BLaER1 (cell line): Measurements from ENCODE around the gene CDCA8.
"Not testable (repeated sequence)": the region's sequence is repeated elsewhere in the genome, so short reads cannot be mapped to it uniquely, and the experiment has no call there.

Experiments
- H3K27ac ChIP-seq: shearing (Covaris generic); formaldehyde crosslinking; 2 replicates; pipeline ENCODE4 v1.8.1; 2022
- H3K27me3 ChIP-seq: shearing (Covaris generic); formaldehyde crosslinking; 2 replicates; pipeline ENCODE4 v1.8.1; 2022
- H3K36me3 ChIP-seq: shearing (Covaris generic); formaldehyde crosslinking; 2 replicates; pipeline ENCODE4 v1.8.1; 2022
- H3K4me1 ChIP-seq: shearing (Covaris generic); formaldehyde crosslinking; 2 replicates; pipeline ENCODE4 v1.8.1; 2022
- H3K4me2 ChIP-seq: shearing (Covaris generic); formaldehyde crosslinking; 2 replicates; pipeline ENCODE4 v1.8.1; 2022
- H3K4me3 ChIP-seq: shearing (Covaris generic); formaldehyde crosslinking; 2 replicates; pipeline ENCODE4 v1.8.1; 2022
- H3K9ac ChIP-seq: shearing (Covaris generic); formaldehyde crosslinking; 2 replicates; pipeline ENCODE4 v1.8.1; 2022
- H3K9me3 ChIP-seq: shearing (Covaris generic); formaldehyde crosslinking; 2 replicates; pipeline ENCODE4 v1.8.1; 2022
- H4K20me1 ChIP-seq: shearing (Covaris generic); formaldehyde crosslinking; 2 replicates; pipeline ENCODE4 v1.8.1; 2022
- Cebpa-rat ChIP-seq: shearing (Covaris generic); IDR thresholded peaks from 2 replicates; pipeline ENCODE4 v1.8.1; 2022

CDCA8 gene

DNA sequence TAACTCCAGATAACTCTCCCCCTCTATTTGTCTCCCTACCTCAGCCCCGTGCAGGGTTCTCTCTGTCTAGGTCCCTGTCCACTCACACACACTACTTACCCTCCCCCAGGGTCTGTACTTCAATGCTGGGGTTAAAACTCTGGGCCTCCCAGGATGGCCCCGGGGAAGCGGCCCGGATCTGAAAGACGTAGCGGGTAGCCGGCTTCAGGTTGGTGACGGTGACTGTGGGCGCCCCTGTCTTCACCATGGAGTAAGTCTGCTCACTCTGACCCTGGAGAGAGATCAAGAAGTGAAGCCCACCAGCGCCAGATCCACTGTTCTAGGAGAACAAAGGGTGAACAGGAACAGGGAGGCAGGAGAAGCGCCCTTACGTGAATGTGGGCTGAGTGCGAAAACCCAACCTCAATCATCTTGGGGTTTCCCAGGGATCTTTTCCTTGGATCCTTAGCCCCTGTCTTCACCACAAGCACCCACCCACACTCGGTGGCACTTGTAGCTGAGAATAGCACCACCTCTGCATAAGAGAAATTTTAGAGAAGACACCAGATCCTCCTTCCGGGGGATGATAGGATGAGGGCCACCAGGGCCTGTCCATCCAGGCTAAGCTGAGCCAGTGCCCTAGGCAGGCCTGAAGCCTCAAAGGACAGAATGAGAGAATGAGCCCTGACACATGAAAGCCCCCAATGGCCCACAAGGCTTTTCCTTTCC, 39.1 kb downstream of the CDCA8 start:
- Histone ChIP-seq H3K27ac (no peak overlapping the region), H3K27me3 (no peaks in the 10 kb centered on the region), H3K9ac (no peak overlapping the region), H3K4me3 (no peak overlapping the region), H4K20me1 (no peaks in the 10 kb centered on the region), H3K4me2 (no peak overlapping the region), H3K4me1 (peaks cover 9% of the 10 kb centered on the region), H3K36me3 (no peaks in the 10 kb centered on the region), H3K9me3 (no peaks in the 10 kb centered on the region)
- no peak for TF ChIP-seq Cebpa-rat

DNA sequence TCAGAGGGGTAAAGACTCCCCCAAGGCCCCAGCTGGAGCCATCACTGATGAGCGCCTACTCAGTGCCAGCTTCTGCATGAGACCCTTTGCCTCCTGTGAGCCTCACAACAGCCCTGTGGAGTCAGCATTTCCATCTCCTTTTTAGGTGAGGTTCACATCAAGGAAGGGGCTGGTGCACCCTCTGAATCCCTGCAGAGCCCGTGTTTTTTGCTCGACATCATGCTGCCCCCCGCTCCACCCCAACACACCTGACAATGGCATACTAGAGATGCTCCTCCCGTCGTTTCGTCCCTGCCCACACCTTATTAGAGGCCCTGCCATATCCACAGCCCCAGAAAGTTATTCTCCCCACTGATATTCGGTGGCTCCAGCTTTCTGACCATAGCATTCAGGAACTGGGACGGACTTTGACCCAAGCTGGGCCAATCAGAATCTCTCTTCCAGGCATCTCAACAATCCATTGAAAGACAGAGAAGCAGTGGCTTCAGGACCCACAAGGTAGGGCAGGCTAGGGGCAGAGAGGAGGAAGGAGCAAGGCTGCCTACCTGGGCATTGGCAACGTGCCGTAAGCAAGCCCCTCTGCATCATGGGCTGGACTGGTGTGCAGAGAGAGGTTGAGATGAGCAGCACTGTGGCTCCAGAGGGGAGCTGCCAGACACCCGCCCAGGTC, 39.9 kb downstream of the CDCA8 start:
- no peak for TF ChIP-seq Cebpa-rat

DNA sequence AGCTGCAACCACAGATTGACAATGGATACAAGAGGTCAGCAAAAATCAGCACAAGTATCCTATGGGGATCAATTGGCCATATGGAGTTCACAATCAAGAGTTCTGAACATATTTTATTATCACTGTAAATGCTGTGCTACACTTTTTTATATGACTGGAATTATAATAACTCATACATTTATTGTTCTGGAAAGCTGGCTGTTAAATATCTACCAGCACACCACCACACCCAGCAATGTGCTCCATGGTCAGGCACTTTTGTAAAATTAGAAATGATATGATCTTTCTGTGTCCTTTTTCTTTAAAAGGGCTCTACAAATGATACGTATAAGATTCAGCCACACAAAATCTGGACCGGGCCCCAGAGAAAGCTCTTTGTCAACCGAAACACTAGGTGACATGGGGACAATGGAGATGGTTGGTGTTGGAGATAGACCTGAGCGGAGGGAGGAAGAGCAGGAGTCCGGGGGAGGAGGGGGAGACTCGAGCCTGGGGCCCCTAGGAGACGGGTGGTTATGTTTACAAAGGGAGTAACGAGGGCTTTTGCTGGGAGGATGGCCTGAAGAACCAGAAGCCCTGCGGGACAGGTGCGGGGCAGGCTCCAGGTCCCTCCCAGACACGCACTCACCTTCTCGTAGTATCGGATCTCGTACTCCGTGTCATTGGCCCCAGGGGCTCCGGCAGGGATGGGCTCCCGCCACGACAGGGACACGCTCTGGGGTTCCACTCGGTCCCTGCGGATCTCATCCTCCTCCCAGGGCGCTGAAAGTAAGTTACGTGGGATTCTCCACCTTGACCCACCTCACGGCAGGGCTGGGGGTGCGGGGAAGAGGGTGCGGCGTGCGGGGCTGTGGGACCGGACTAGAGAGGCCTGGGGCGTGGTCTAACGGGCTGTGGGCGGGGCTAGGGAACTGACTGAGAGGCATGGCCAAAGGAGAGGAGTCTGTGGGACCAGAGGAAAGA, 42.6 kb downstream of the CDCA8 start:
- no peaks in the 10 kb centered on the region for H3K9me3 ChIP-seq
- no peak overlapping the region for H3K4me3 ChIP-seq
- H3K36me3 ChIP-seq, result no peaks in the 10 kb centered on the region
- H4K20me1 ChIP-seq, result no peaks in the 10 kb centered on the region
- H3K27me3 ChIP-seq, result no peaks in the 10 kb centered on the region
- no peaks in the 10 kb centered on the region for H3K4me1 ChIP-seq
- no peak overlapping the region for H3K9ac ChIP-seq
- no peak overlapping the region for H3K4me2 ChIP-seq
- no peak overlapping the region for H3K27ac ChIP-seq
- no peak for TF ChIP-seq Cebpa-rat

More for the DNA sequence above, 39.9 kb downstream of the CDCA8 start:
- Histone ChIP-seq H3K27me3 (no peaks in the 10 kb centered on the region), H3K36me3 (no peaks in the 10 kb centered on the region), H4K20me1 (no peaks in the 10 kb centered on the region), H3K4me3 (no peak overlapping the region), H3K9ac (no peak overlapping the region), H3K4me2 (no peak overlapping the region), H3K27ac (no peak overlapping the region), H3K9me3 (no peaks in the 10 kb centered on the region), H3K4me1 (peaks cover under 1% of the 10 kb centered on the region; the same call in 1 of the 2 replicates)

- H4K20me1 ChIP-seq, H3K9ac ChIP-seq, H3K4me2 ChIP-seq, H3K27me3 ChIP-seq, H3K4me3 ChIP-seq, H3K36me3 ChIP-seq, H3K27ac ChIP-seq, H3K9me3 ChIP-seq, H3K4me1 ChIP-seq: not testable (repeated sequence)
Observed at GRCh38 chr1:37737975-37738374, 45.7 kb downstream of the CDCA8 start.

DNA sequence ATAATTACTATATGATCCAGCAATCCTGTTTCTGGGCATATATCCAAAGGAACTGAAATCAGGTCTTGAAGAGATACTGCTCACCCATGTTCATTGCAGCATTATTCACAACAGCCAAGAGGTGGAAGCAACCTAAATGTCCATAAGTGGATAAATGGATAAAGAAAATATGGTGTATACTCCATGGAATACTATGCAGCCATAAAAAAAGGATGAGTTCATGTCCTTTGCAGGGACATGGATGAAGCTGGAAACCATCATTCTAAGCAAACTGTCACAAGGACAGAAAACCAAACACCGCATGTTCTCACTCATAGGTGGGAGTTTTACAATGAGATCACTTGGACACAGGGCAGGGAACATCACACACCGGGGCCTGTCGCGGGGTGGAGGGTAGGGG, 46.3 kb downstream of the CDCA8 start:
- H3K9me3 ChIP-seq, H3K4me1 ChIP-seq, H3K4me3 ChIP-seq, H3K9ac ChIP-seq, H3K4me2 ChIP-seq, H3K27me3 ChIP-seq, H3K36me3 ChIP-seq, H4K20me1 ChIP-seq, H3K27ac ChIP-seq: not testable (repeated sequence)

DNA sequence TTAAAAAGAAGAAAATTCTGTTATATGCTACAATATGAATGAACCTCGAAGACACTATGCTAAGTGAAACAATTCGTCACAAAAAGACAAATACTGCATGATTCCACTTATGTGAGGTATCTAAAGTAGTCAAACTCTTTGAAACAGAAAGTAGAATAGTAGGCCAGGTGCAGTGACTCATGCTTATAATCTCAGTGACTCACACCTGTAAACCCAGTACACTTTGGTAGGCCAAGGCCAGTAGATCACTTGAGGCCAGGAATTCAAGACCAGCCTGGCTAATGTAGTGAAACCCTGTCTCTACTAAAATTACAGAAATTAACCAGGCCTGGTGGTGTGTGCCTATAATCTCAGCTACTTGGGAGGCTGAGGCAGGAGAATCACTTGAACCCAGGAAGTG, 46.9 kb downstream of the CDCA8 start:
- no peak overlapping the region for H3K27ac ChIP-seq
- no peak for TF ChIP-seq Cebpa-rat

GRCh38 chr1:37741130-37741529, 48.8 kb downstream of the CDCA8 start:
- H3K27me3 ChIP-seq, result no peaks in the 10 kb centered on the region
- TF ChIP-seq Cebpa-rat, result no peak
- H3K9me3 ChIP-seq, result no peaks in the 10 kb centered on the region; the same call in 1 of the 2 replicates
- H3K27ac ChIP-seq, result no peak overlapping the region
- no peaks in the 10 kb centered on the region for H3K36me3 ChIP-seq
- no peaks in the 10 kb centered on the region for H4K20me1 ChIP-seq
- H3K9ac ChIP-seq, result no peak overlapping the region
- no peak overlapping the region for H3K4me2 ChIP-seq
- H3K4me3 ChIP-seq, result no peak overlapping the region
- no peaks in the 10 kb centered on the region for H3K4me1 ChIP-seq

More for the DNA sequence above, 46.9 kb downstream of the CDCA8 start:
- Histone ChIP-seq H3K27me3 (no peaks in the 10 kb centered on the region), H3K4me1 (no peaks in the 10 kb centered on the region), H3K4me2 (no peak overlapping the region), H3K36me3 (no peaks in the 10 kb centered on the region), H3K9me3 (no peaks in the 10 kb centered on the region), H4K20me1 (no peaks in the 10 kb centered on the region), H3K4me3 (no peak overlapping the region), H3K9ac (no peak overlapping the region)

DNA sequence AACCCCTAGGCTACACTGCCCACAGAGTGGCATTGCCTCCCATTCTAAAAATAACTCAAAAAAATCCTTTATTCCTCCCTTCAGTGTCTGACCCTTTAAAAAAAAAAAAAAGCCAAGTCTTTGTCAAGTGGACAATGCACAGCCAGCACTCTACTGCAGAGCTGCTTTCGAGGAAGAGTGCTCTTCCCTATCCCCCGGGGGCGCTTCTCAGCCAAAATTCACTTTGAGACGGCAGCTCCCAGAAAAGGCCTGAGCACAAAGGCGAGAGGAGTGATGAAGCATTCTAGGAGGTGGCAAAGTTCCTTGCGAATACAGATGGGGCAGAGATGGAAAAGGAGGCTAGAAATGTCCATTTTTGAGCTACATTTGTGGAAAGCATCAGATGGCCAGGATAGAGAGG, 49.3 kb downstream of the CDCA8 start:
- no peak overlapping the region for H3K27ac ChIP-seq
- no peak overlapping the region for H3K4me2 ChIP-seq

DNA sequence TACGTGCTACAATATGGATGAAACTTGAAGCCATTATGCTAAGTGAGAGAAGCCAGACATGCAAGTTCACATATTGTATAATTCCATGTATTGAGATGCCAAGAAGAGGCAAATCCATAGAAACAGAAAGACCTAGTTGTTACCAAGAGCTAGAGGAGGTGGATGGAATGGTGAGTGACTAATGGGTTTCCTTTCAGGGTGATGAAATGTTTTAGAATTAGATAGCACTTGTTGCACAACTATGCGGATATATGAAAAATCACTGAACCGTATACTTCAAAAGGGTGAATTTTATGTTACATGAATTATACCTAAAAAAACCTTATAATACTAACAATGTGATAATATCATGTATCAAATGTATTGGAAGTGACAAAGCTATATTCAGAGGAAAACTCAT, 54.5 kb downstream of the CDCA8 start:
- Histone ChIP-seq H4K20me1 (no peaks in the 10 kb centered on the region), H3K36me3 (no peaks in the 10 kb centered on the region), H3K4me2 (no peak overlapping the region), H3K9ac (no peak overlapping the region), H3K27me3 (no peaks in the 10 kb centered on the region), H3K4me3 (no peak overlapping the region), H3K27ac (no peak overlapping the region), H3K4me1 (no peaks in the 10 kb centered on the region), H3K9me3 (peaks cover 9% of the 10 kb centered on the region)
- TF ChIP-seq Cebpa-rat, result no peak

More for the DNA sequence above, 49.3 kb downstream of the CDCA8 start:
- Histone ChIP-seq H3K9me3 (peaks cover 2% of the 10 kb centered on the region), H4K20me1 (no peaks in the 10 kb centered on the region), H3K4me3 (no peak overlapping the region), H3K36me3 (no peaks in the 10 kb centered on the region), H3K27me3 (no peaks in the 10 kb centered on the region), H3K4me1 (no peaks in the 10 kb centered on the region), H3K9ac (no peak overlapping the region)
- no peak for TF ChIP-seq Cebpa-rat

DNA sequence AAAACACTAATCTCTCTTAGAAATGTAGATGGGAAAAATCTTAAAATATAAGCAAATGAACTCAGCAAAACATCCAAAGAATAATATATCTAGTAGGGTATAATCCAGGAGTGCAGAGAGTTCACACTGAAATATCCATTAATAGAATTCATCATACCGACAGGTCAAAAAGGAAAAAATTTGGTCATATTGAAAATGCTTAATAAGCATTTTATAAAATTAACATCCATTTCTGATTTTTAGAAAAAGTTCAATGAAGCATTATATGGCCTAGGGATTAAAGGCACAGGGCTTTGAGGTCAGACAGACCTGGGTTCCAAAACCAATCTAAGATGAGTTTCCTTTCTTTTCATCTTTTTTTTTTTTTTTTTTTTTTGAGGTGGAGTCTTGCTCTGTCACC, 56.2 kb downstream of the CDCA8 start:
- no peak for TF ChIP-seq Cebpa-rat
- Histone ChIP-seq H3K27me3 (no peaks in the 10 kb centered on the region), H3K4me2 (no peak overlapping the region), H3K27ac (no peak overlapping the region), H3K9me3 (peaks cover 9% of the 10 kb centered on the region), H3K36me3 (no peaks in the 10 kb centered on the region), H3K9ac (no peak overlapping the region), H3K4me3 (no peak overlapping the region), H3K4me1 (no peaks in the 10 kb centered on the region), H4K20me1 (no peaks in the 10 kb centered on the region)
